SJSA1 (cell line): Measurements from ENCODE around the gene MAPKAPK2. TPM values are rescaled to one million over a fixed set of nuclear protein-coding genes. Genes with fewer than 3 reads are reported as not detected.

Experiments
- DNase-seq, 2 experiments: peaks; one replicate each; pipeline ENCODE4 v3.0.0-alpha.2; 2015 to 2020; ENCODE audit warnings: low spot score in 2 of 2, low read depth in 1 of 2
- H3K27ac ChIP-seq: fragments of 250-450 bp; sonication (Bioruptor Pico); 2 replicates; pipeline ENCODE4 v1.5.1; 2020; ENCODE audit warnings: mild to moderate bottlenecking, moderate library complexity
- H3K27me3 ChIP-seq: fragments of 250-450 bp; sonication (Bioruptor Pico); replicated peaks from 2 replicates; pipeline ENCODE4 v1.5.1; 2020; ENCODE audit warnings: mild to moderate bottlenecking, moderate library complexity
- H3K36me3 ChIP-seq: fragments of 250-450 bp; sonication (Bioruptor Pico); 2 replicates; pipeline ENCODE4 v1.5.1; 2020; ENCODE audit warnings: mild to moderate bottlenecking
- H3K4me1 ChIP-seq: fragments of 250-450 bp; sonication (Bioruptor Pico); replicated peaks from 2 replicates; pipeline ENCODE4 v1.6.1; 2021; ENCODE audit warnings: mild to moderate bottlenecking
- H3K4me3 ChIP-seq: fragments of 250-450 bp; sonication (Bioruptor Pico); 2 replicates; pipeline ENCODE4 v1.5.1; 2020; ENCODE audit warnings: mild to moderate bottlenecking
- H3K9me3 ChIP-seq: fragments of 250-450 bp; sonication (Bioruptor Pico); replicated peaks from 2 replicates; pipeline ENCODE4 v1.5.1; 2020; ENCODE audit warnings: mild to moderate bottlenecking
- total RNA-seq: library from RNA; depleted of rRNA; stranded (reverse); fragments of >200 nt; shearing (Covaris generic); gene quantifications from 2 replicates; pipeline ENCODE4 v1.2.3, GENCODE V29; 2014

Gene MAPKAPK2
- total RNA-seq, 1 experiment from 2014 or later, result 58.6 TPM

- no peak for DNase-seq
- Histone ChIP-seq H3K4me1 (peaks cover 9% of the 10 kb centered on the region), H3K36me3 (peaks cover 82% of the 10 kb centered on the region), H3K27ac (no peak overlapping the region), H3K9me3 (no peaks in the 10 kb centered on the region), H3K4me3 (no peak overlapping the region), H3K27me3 (no peaks in the 10 kb centered on the region)
Observed at GRCh38 chr1:206732508-206732907, 47.8 kb downstream of the MAPKAPK2 start.

GRCh38 chr1:206732992-206733391 is 48.3 kb downstream of the MAPKAPK2 start:
- H3K4me3 ChIP-seq, result no peak overlapping the region

GRCh38 chr1:206734499-206735142 is 49.9 kb downstream of the MAPKAPK2 start:
- Histone ChIP-seq H3K27ac (no peak overlapping the region), H3K4me3 (no peak overlapping the region), H3K4me1 (peaks cover 9% of the 10 kb centered on the region), H3K27me3 (no peaks in the 10 kb centered on the region), H3K9me3 (no peaks in the 10 kb centered on the region), H3K36me3 (peaks cover 71% of the 10 kb centered on the region)
- DNase-seq, result peak in 1 of 2 experiments; percentile 69

More at GRCh38 chr1:206732992-206733391, 48.3 kb downstream of the MAPKAPK2 start:
- Histone ChIP-seq H3K36me3 (peaks cover 82% of the 10 kb centered on the region), H3K9me3 (no peaks in the 10 kb centered on the region), H3K27ac (no peak overlapping the region), H3K27me3 (no peaks in the 10 kb centered on the region), H3K4me1 (peaks cover 9% of the 10 kb centered on the region)
- no peak for DNase-seq

GRCh38 chr1:206735553-206736031 is 50.9 kb downstream of the MAPKAPK2 start:
- H3K4me3 ChIP-seq, result no peak overlapping the region
- peaks cover 61% of the 10 kb centered on the region for H3K36me3 ChIP-seq
- H3K27ac ChIP-seq, result no peak overlapping the region
- H3K27me3 ChIP-seq, result no peaks in the 10 kb centered on the region
- DNase-seq, result no peak
- H3K4me1 ChIP-seq, result peaks cover 9% of the 10 kb centered on the region
- H3K9me3 ChIP-seq, result no peaks in the 10 kb centered on the region

GRCh38 chr1:206736878-206737728 is 52.4 kb downstream of the MAPKAPK2 start:
- Histone ChIP-seq H3K4me1 (peaks cover 9% of the 10 kb centered on the region), H3K27ac (no peak overlapping the region), H3K27me3 (no peaks in the 10 kb centered on the region), H3K4me3 (no peak overlapping the region), H3K9me3 (no peaks in the 10 kb centered on the region), H3K36me3 (peaks cover 46% of the 10 kb centered on the region)
- DNase-seq, result no peak

- Histone ChIP-seq H3K9me3 (no peaks in the 10 kb centered on the region), H3K4me1 (peaks cover 9% of the 10 kb centered on the region), H3K4me3 (no peak overlapping the region), H3K27me3 (no peaks in the 10 kb centered on the region), H3K36me3 (peaks cover 40% of the 10 kb centered on the region), H3K27ac (no peak overlapping the region)
- DNase-seq, result no peak
Observed at GRCh38 chr1:206737729-206738201, 53.1 kb downstream of the MAPKAPK2 start.

- H3K27me3 ChIP-seq, result no peaks in the 10 kb centered on the region
- no peak overlapping the region for H3K27ac ChIP-seq
- peaks cover 9% of the 10 kb centered on the region for H3K4me1 ChIP-seq
- DNase-seq, result peak in 1 of 2 experiments; percentile 28
- peaks cover 34% of the 10 kb centered on the region for H3K36me3 ChIP-seq
- no peaks in the 10 kb centered on the region for H3K9me3 ChIP-seq
- H3K4me3 ChIP-seq, result no peak overlapping the region
Observed at GRCh38 chr1:206738370-206739366, 54.0 kb downstream of the MAPKAPK2 start.

GRCh38 chr1:206739411-206740076 is 54.8 kb downstream of the MAPKAPK2 start:
- Histone ChIP-seq H3K9me3 (no peaks in the 10 kb centered on the region), H3K4me1 (peaks cover 14% of the 10 kb centered on the region), H3K27ac (no peak overlapping the region), H3K36me3 (peaks cover 26% of the 10 kb centered on the region), H3K4me3 (no peak overlapping the region), H3K27me3 (no peaks in the 10 kb centered on the region)
- DNase-seq, result no peak

GRCh38 chr1:206741142-206741701 is 56.5 kb downstream of the MAPKAPK2 start:
- Histone ChIP-seq H3K4me3 (no peak overlapping the region), H3K27ac (no peak overlapping the region), H3K4me1 (peaks cover 12% of the 10 kb centered on the region), H3K9me3 (no peaks in the 10 kb centered on the region), H3K27me3 (no peaks in the 10 kb centered on the region), H3K36me3 (peaks cover 9% of the 10 kb centered on the region)
- no peak for DNase-seq

GRCh38 chr1:206742719-206743383 is 58.1 kb downstream of the MAPKAPK2 start:
- Histone ChIP-seq H3K36me3 (no peaks in the 10 kb centered on the region), H3K4me3 (no peak overlapping the region), H3K9me3 (no peaks in the 10 kb centered on the region), H3K27ac (no peak overlapping the region), H3K27me3 (no peaks in the 10 kb centered on the region), H3K4me1 (peaks cover 11% of the 10 kb centered on the region)
- no peak for DNase-seq

- Histone ChIP-seq H3K4me1 (peaks cover 11% of the 10 kb centered on the region), H3K27me3 (no peaks in the 10 kb centered on the region), H3K4me3 (no peak overlapping the region), H3K36me3 (no peaks in the 10 kb centered on the region), H3K27ac (no peak overlapping the region), H3K9me3 (no peaks in the 10 kb centered on the region)
- peak in 1 of 2 experiments; percentile 25 for DNase-seq
Observed at GRCh38 chr1:206744683-206745082, 60.0 kb downstream of the MAPKAPK2 start.

GRCh38 chr1:206745301-206745700 is 60.6 kb downstream of the MAPKAPK2 start:
- Histone ChIP-seq H3K4me3 (no peak overlapping the region), H3K4me1 (peaks cover 11% of the 10 kb centered on the region), H3K27me3 (no peaks in the 10 kb centered on the region), H3K27ac (no peak overlapping the region), H3K36me3 (no peaks in the 10 kb centered on the region), H3K9me3 (no peaks in the 10 kb centered on the region)
- peak in 1 of 2 experiments; percentile 38 for DNase-seq
